Endodermal cell (in vitro differentiated cells): ENCODE measurements around the gene MAGEB10. TPM values are rescaled to one million over a fixed set of nuclear protein-coding genes. Genes with fewer than 3 reads are reported as not detected.

Experiments
- DNase-seq: peaks from one replicate; pipeline ENCODE4 v3.0.0-alpha.2; 2017
- H3K27ac ChIP-seq: 2 replicates; pipeline ENCODE4 v1.5.1; 2013; ENCODE audit warnings: mild to moderate bottlenecking, low read depth, low read length, moderate library complexity
- H3K27me3 ChIP-seq: 2 replicates; pipeline ENCODE4 v1.6.1; 2013; ENCODE audit warnings: mild to moderate bottlenecking, low read length, moderate library complexity; ENCODE audit not compliant: insufficient read depth, control insufficient read depth, poor library complexity, severe bottlenecking
- H3K36me3 ChIP-seq: 2 replicates; pipeline ENCODE4 v1.7.0; 2013; ENCODE audit warnings: mild to moderate bottlenecking, low read length, moderate library complexity; ENCODE audit not compliant: control insufficient read depth, insufficient read depth
- H3K4me1 ChIP-seq: one replicate; pipeline ENCODE4 v1.7.0; 2013; ENCODE audit warnings: low read length; ENCODE audit not compliant: control insufficient read depth, insufficient read depth
- H3K4me3 ChIP-seq: 2 replicates; pipeline ENCODE4 v1.5.1; 2013; ENCODE audit warnings: mild to moderate bottlenecking, low read length, moderate library complexity
- H3K9ac ChIP-seq: 2 replicates; pipeline ENCODE4 v1.6.1; 2013; ENCODE audit warnings: mild to moderate bottlenecking, low read length, moderate library complexity; ENCODE audit not compliant: poor library complexity, severe bottlenecking; ENCODE audit errors: extremely low read depth
- H3K9me3 ChIP-seq: 2 replicates; pipeline ENCODE4 v1.6.1; 2013; ENCODE audit warnings: mild to moderate bottlenecking, low read length, moderate library complexity; ENCODE audit not compliant: control insufficient read depth
- H3K27ac Mint-ChIP-seq: 2 replicates; pipeline ENCODE4 v1.8.0; 2020; ENCODE audit warnings: mixed read lengths
- H3K27me3 Mint-ChIP-seq: 2 replicates; pipeline ENCODE4 v1.8.0; 2021; ENCODE audit warnings: mild to moderate bottlenecking, mixed read lengths; ENCODE audit not compliant: insufficient read depth
- H3K36me3 Mint-ChIP-seq: 2 replicates; pipeline ENCODE4 v1.8.0; 2020; ENCODE audit warnings: low read depth, mixed read lengths
- H3K4me1 Mint-ChIP-seq: 2 replicates; pipeline ENCODE4 v1.8.0; 2020; ENCODE audit warnings: mixed read lengths
- H3K4me3 Mint-ChIP-seq: 2 replicates; pipeline ENCODE4 v1.8.0; 2020; ENCODE audit warnings: mild to moderate bottlenecking, moderate library complexity, mixed read lengths
- H3K9me3 Mint-ChIP-seq: 2 replicates; pipeline ENCODE4 v1.8.0; 2020; ENCODE audit warnings: mild to moderate bottlenecking, mixed read lengths
- CTCF ChIP-seq: fragments of 200-600 bp; sonication (generic); conservative IDR thresholded peaks from 2 replicates; pipeline ENCODE4 v1.5.0; 2021; ENCODE audit warnings: antibody characterized with exemption, mild to moderate bottlenecking
- WGBS, 2 experiments: methylation state at CpG; one replicate each; pipeline versions ENCODE4 v1.1.5 to v1.1.7; 2013; ENCODE audit warnings: missing lambda C conversion rate in 2 of 2, mixed read lengths in 1 of 2; ENCODE audit not compliant: insufficient coverage in 1 of 2, insufficient read length in 1 of 2; 5-methylcytosine and 5-hydroxymethylcytosine counted together
- total RNA-seq, 2 donors: library from RNA; stranded (reverse); fragmentation: NEBNext Ultra II Directional in 1 of 2; extraction: Animal tissue kit (Norgen Biotek cat#: 25700) in 1 of 2; gene quantifications; 2 replicates in 1 of 2; 3 replicates in 1 of 2; pipeline ENCODE4 v1.2.1, GENCODE V29; 2021

MAGEB10 gene
- total RNA-seq, 2 donors from 2014 or later: not detected

GRCh38 chrX:27823812-27824211 is 16.0 kb downstream of the MAGEB10 start:
- no peak for DNase-seq
- Histone ChIP-seq H3K36me3 (no peaks in the 10 kb centered on the region), H3K27ac (no peak overlapping the region), H3K27me3 (no peaks in the 10 kb centered on the region), H3K9me3 (no peaks in the 10 kb centered on the region), H3K4me1 (no peaks in the 10 kb centered on the region), H3K4me3 (no peak overlapping the region), H3K9ac (no peak overlapping the region)
- no peak for TF ChIP-seq CTCF
- no peaks in the 10 kb centered on the region for H3K4me1 Mint-ChIP-seq
- peaks cover 55% of the 10 kb centered on the region for H3K9me3 Mint-ChIP-seq
- no peak overlapping the region for H3K27ac Mint-ChIP-seq
- WGBS, 2 experiments: 78% methylated on average over 1 of the region's 1 CpG; no CpG with 5 or more reads in 1 of the 2 experiments
- no peak overlapping the region for H3K4me3 Mint-ChIP-seq
- H3K36me3 Mint-ChIP-seq: no peaks in the 10 kb centered on the region
- H3K27me3 Mint-ChIP-seq: no peaks in the 10 kb centered on the region

GRCh38 chrX:27838185-27838584 is 30.4 kb downstream of the MAGEB10 start:
- no peaks in the 10 kb centered on the region for H3K36me3 ChIP-seq
- Mint-ChIP-seq H3K27ac (no peak overlapping the region), H3K9me3 (peaks cover 15% of the 10 kb centered on the region), H3K27me3 (no peaks in the 10 kb centered on the region), H3K4me3 (no peak overlapping the region), H3K36me3 (no peaks in the 10 kb centered on the region), H3K4me1 (no peaks in the 10 kb centered on the region)
- DNase-seq: no peak
- no peak overlapping the region for H3K27ac ChIP-seq
- no peaks in the 10 kb centered on the region for H3K9me3 ChIP-seq
- TF ChIP-seq CTCF: no peak
- no peaks in the 10 kb centered on the region for H3K4me1 ChIP-seq
- H3K4me3 ChIP-seq: no peak overlapping the region
- 93 to 100% methylated on average over 1 to 2 of the region's 3 CpGs for WGBS, 2 experiments
- H3K9ac ChIP-seq: no peak overlapping the region
- no peaks in the 10 kb centered on the region for H3K27me3 ChIP-seq

DNA sequence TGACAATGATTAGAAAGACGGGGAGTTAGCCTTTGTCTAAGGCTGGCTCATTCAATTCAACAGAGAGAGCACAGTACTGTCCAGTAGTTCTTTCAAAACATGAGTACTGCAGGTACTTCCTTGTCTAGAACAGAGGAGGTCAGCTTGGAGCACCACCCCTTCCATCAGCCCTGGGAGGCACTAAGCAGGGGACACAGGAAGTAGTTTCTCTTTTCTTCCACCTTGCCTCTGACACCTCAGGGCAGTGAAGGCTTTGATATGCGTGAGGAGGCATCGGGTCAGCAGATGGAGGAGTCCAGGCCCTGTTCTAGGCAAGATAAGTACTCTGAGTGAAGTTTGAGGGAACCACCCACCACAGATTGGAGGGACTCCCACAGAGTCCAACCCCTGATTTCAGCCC is 33.1 kb downstream of the MAGEB10 start:
- H3K27me3 Mint-ChIP-seq: no peaks in the 10 kb centered on the region
- no peaks in the 10 kb centered on the region for H3K9me3 ChIP-seq
- DNase-seq: no peak
- H3K4me1 Mint-ChIP-seq: no peaks in the 10 kb centered on the region
- no peak overlapping the region for H3K9ac ChIP-seq
- H3K4me3 ChIP-seq: no peak overlapping the region
- no peak overlapping the region for H3K27ac Mint-ChIP-seq
- H3K9me3 Mint-ChIP-seq: peaks cover 6% of the 10 kb centered on the region
- no peak overlapping the region for H3K27ac ChIP-seq
- H3K36me3 Mint-ChIP-seq: no peaks in the 10 kb centered on the region
- H3K27me3 ChIP-seq: no peaks in the 10 kb centered on the region
- no peaks in the 10 kb centered on the region for H3K36me3 ChIP-seq
- no peak for TF ChIP-seq CTCF
- no peaks in the 10 kb centered on the region for H3K4me1 ChIP-seq
- WGBS, 2 experiments: 77% methylated on average over 3 of the region's 3 CpGs; no CpG with 5 or more reads in 1 of the 2 experiments
- H3K4me3 Mint-ChIP-seq: no peak overlapping the region
